HepG2 (cell line): ENCODE data around the gene SLC2A6. TPM values are rescaled to one million over a fixed set of nuclear protein-coding genes. Genes with fewer than 3 reads are reported as not detected.
A peak's percentile ranks its signal among the peaks of the same experiment; 100 is the strongest.

ENCODE experiments used
- ATAC-seq: fragments of 200-7000 bp; cut with Tn5 transposase; 3 replicates; pipeline ENCODE4 v1.9.1; 2020; ENCODE audit warnings: mild to moderate bottlenecking, moderate library complexity
- BruUV-seq: library from RNA; stranded (reverse); fragments of 400-500 nt; replicated peaks from 2 replicates; lab custom pipeline; 2021; lab: Mats Ljungman, UMichigan
- CTCF ChIA-PET: fragments of 300-600 bp; formaldehyde crosslinking; extraction: SDS; loops from one replicate; lab custom pipeline; 2021; ENCODE audit warnings: low total read pairs, inconsistent platforms, low intra/inter-chr PET ratio; lab: Yijun Ruan, JAX
- POLR2A ChIA-PET: fragments of 350-600 bp; sonication (Branson Sonifier 250); formaldehyde crosslinking; loops from one replicate; lab custom pipeline; 2020; ENCODE audit warnings: antibody characterized with exemption, inconsistent platforms; lab: Yijun Ruan, JAX
- DNase-seq: peaks from one replicate; pipeline ENCODE4 v3.0.0-alpha.2; 2015; ENCODE audit warnings: low spot score
- FAIRE-seq: peaks from 3 replicates; lab custom pipeline; 2011; peaks lifted over from hg19 to GRCh38; lab: Jason Lieb, UNC
- H2AFZ ChIP-seq: one replicate; pipeline ENCODE4 v1.6.1; 2011; ENCODE audit warnings: low read length, inconsistent platforms
- H3K27ac ChIP-seq: fragments of 300-600 bp; 3 replicates; pipeline ENCODE4 v1.8.0; 2011; ENCODE audit warnings: mixed run types, mild to moderate bottlenecking, mixed read lengths, low read length, inconsistent platforms; ENCODE audit not compliant: insufficient read depth; ENCODE audit errors: extremely low read length
- H3K27me3 ChIP-seq, 2 experiments: fragments of 200-600 bp in 1 of 2; 2 replicates in 1 of 2; 3 replicates in 1 of 2; pipeline versions ENCODE4 v1.6.0 to v1.8.0; 2011; ENCODE audit warnings: low read length in 2 of 2, mild to moderate bottlenecking in 2 of 2, moderate library complexity in 2 of 2, inconsistent platforms in 1 of 2; ENCODE audit not compliant: insufficient read depth in 2 of 2, control insufficient read depth in 1 of 2
- H3K36me3 ChIP-seq, 2 experiments: fragments of 200-600 bp in 1 of 2; replicated peaks in 1 of 2; 2 replicates in 1 of 2; 3 replicates in 1 of 2; pipeline versions ENCODE4 v1.5.1 to v1.8.0; 2011; ENCODE audit warnings: low read length in 2 of 2, inconsistent platforms in 1 of 2; ENCODE audit not compliant: insufficient read depth in 2 of 2, control insufficient read depth in 1 of 2
- H3K4me1 ChIP-seq: 2 replicates; pipeline ENCODE4 v1.5.1; 2012; ENCODE audit warnings: low read length, inconsistent platforms; ENCODE audit not compliant: insufficient read depth
- H3K4me2 ChIP-seq: 2 replicates; pipeline ENCODE4 v1.6.0; 2011; ENCODE audit warnings: low read depth, low read length, inconsistent platforms
- H3K4me3 ChIP-seq, 3 experiments: fragments of 200-600 bp in 1 of 3; sonication (generic), shearing (Covaris generic) in 1 of 3; replicated peaks in 1 of 3; 2 replicates each; pipeline ENCODE4 v1.5.1; 2011 to 2016; ENCODE audit warnings: low read length in 3 of 3, inconsistent platforms in 2 of 3, low read depth in 2 of 3, mild to moderate bottlenecking in 2 of 3, control low read depth in 1 of 3, mixed read lengths in 1 of 3; ENCODE audit not compliant: insufficient read depth in 1 of 3
- H3K79me2 ChIP-seq: one replicate; pipeline ENCODE4 v1.6.1; 2011; ENCODE audit warnings: low read length, inconsistent platforms; ENCODE audit not compliant: insufficient read depth
- H3K9ac ChIP-seq: 2 replicates; pipeline ENCODE4 v1.6.0; 2011; ENCODE audit warnings: mild to moderate bottlenecking, low read depth, low read length, inconsistent platforms; ENCODE audit not compliant: insufficient read depth
- H3K9me3 ChIP-seq: 2 replicates; pipeline ENCODE4 v1.5.1; 2012; ENCODE audit warnings: mild to moderate bottlenecking, low read length
- H4K20me1 ChIP-seq: 2 replicates; pipeline ENCODE4 v1.6.0; 2011; ENCODE audit warnings: inconsistent platforms, mild to moderate bottlenecking, low read length, moderate library complexity; ENCODE audit not compliant: insufficient read depth
- BRD4 ChIP-seq: sonication (generic); formaldehyde crosslinking; IDR thresholded peaks from 2 replicates; pipeline ENCODE4 v1.4.0; 2020; ENCODE audit warnings: missing genetic modification reagents
- FOXA1 ChIP-seq, 2 experiments: fragments of 450-650 bp in 1 of 2; sonication (generic) in 1 of 2; formaldehyde crosslinking in 1 of 2; IDR thresholded peaks; 2 replicates each; pipeline versions ENCODE4 v1.4.0 to v1.6.1; 2016 to 2020; ENCODE audit warnings: missing genetic modification reagents in 1 of 2
- HES4 ChIP-seq: sonication (generic); formaldehyde crosslinking; IDR thresholded peaks from 2 replicates; pipeline ENCODE4 v1.9.0; 2021; ENCODE audit warnings: mild to moderate bottlenecking, missing genetic modification reagents, borderline replicate concordance
- KDM4B ChIP-seq: sonication (generic); formaldehyde crosslinking; IDR thresholded peaks from 2 replicates; pipeline ENCODE4 v1.4.0; 2020; ENCODE audit warnings: missing genetic modification reagents
- KDM5A ChIP-seq: fragments of 200-600 bp; sonication (generic); IDR thresholded peaks from 2 replicates; pipeline ENCODE4 v1.7.0; 2018; ENCODE audit warnings: antibody characterized with exemption, mild to moderate bottlenecking, low read length, borderline replicate concordance
- KDM5B ChIP-seq: sonication (generic); formaldehyde crosslinking; IDR thresholded peaks from 2 replicates; pipeline ENCODE4 v1.4.0; 2020; ENCODE audit warnings: missing genetic modification reagents, mild to moderate bottlenecking, borderline replicate concordance
- LCORL ChIP-seq, 2 experiments: fragments of 450-650 bp in 1 of 2; sonication (generic) in 1 of 2; formaldehyde crosslinking in 1 of 2; IDR thresholded peaks; 2 replicates each; pipeline versions ENCODE4 v1.5.0 to v1.6.1; 2017 to 2020; ENCODE audit warnings: antibody characterized with exemption in 1 of 2, missing genetic modification reagents in 1 of 2
- MBNL3 ChIP-seq: fragments of 250-450 bp; sonication (Bioruptor Pico); conservative IDR thresholded peaks from 2 replicates; pipeline ENCODE4 v1.8.0; 2022; ENCODE audit warnings: mild to moderate bottlenecking, inconsistent platforms
- MNT ChIP-seq: fragments of 450-650 bp; IDR thresholded peaks from 2 replicates; pipeline ENCODE4 v1.6.1; 2016
- SATB2 ChIP-seq: sonication (generic); formaldehyde crosslinking; IDR thresholded peaks from 2 replicates; pipeline ENCODE4 v1.5.0; 2020; ENCODE audit warnings: missing genetic modification reagents
- SIN3A ChIP-seq: IDR thresholded peaks from 2 replicates; pipeline ENCODE4 v1.6.1; 2011; ENCODE audit warnings: low read depth, mild to moderate bottlenecking, control low read depth, low read length, borderline replicate concordance
- SNAI1 ChIP-seq: sonication (generic); formaldehyde crosslinking; IDR thresholded peaks from 2 replicates; pipeline ENCODE4 v1.5.0; 2020; ENCODE audit warnings: mild to moderate bottlenecking, missing genetic modification reagents, borderline replicate concordance
- SPEN ChIP-seq: sonication (generic); formaldehyde crosslinking; IDR thresholded peaks from 2 replicates; pipeline ENCODE4 v1.5.1; 2020; ENCODE audit warnings: low read depth, mild to moderate bottlenecking, missing genetic modification reagents
- SUZ12 ChIP-seq: fragments of 150-350 bp; IDR thresholded peaks from 2 replicates; pipeline ENCODE4 v1.6.1; 2014; ENCODE audit warnings: low read depth, low read length
- TOPORS ChIP-seq: sonication (generic); formaldehyde crosslinking; IDR thresholded peaks from 2 replicates; pipeline ENCODE4 v1.8.0; 2023; ENCODE audit warnings: mild to moderate bottlenecking, missing genetic modification reagents
- ZNF296 ChIP-seq: sonication (generic); formaldehyde crosslinking; conservative IDR thresholded peaks from 2 replicates; pipeline ENCODE4 v1.5.0; 2020; ENCODE audit warnings: mild to moderate bottlenecking, missing genetic modification reagents
- ZNF326 ChIP-seq: sonication (generic); formaldehyde crosslinking; IDR thresholded peaks from 2 replicates; pipeline ENCODE4 v1.4.0; 2020; ENCODE audit warnings: missing genetic modification reagents, borderline replicate concordance
- ZNF574 ChIP-seq: sonication (generic); formaldehyde crosslinking; IDR thresholded peaks from 2 replicates; pipeline ENCODE4 v1.4.0; 2020; ENCODE audit warnings: missing genetic modification reagents
- ZSCAN20 ChIP-seq: sonication (generic); formaldehyde crosslinking; IDR thresholded peaks from 2 replicates; pipeline ENCODE4 v1.4.0; 2020; ENCODE audit warnings: missing genetic modification reagents, mild to moderate bottlenecking, borderline replicate concordance
- WGBS: methylation state at CpG from one replicate; pipeline ENCODE4 v1.1.6; 2017; ENCODE audit warnings: low lambda C conversion rate; 5-methylcytosine and 5-hydroxymethylcytosine counted together
- in situ Hi-C: cut with HindIII; loops from 2 replicates; pipeline ENCODE4 v1.10.0; 2017; ENCODE audit warnings: low pct_unique_long_range_greater_than_20kb; ENCODE audit not compliant: extremely low pct_ligation_motif_present
- intact Hi-C: fragments of 100-400 bp; cut with micrococcal nuclease; formaldehyde crosslinking; loops from one replicate; pipeline ENCODE4 v1.10.0; 2022; ENCODE audit not compliant: unreplicated experiment
- polyA plus RNA-seq, 8 experiments: library from polyadenylated mRNA; depleted of rRNA in 3 of 8; stranded (reverse) in 7 of 8; unstranded in 1 of 8; fragments of >200 nt; fragmentation: Illumina TruSeq in 4 of 8; extraction: Trizol in 4 of 8; gene quantifications; 2 replicates each; pipeline versions ENCODE4 v1.2.1 to v1.2.3, GENCODE V29; 2011 to 2016; ENCODE audit warnings: low read depth in 4 of 8, missing spikeins in 1 of 8, mixed read lengths in 1 of 8; ENCODE audit not compliant: insufficient read depth in 1 of 8
- total RNA-seq, 5 experiments: library from RNA; depleted of rRNA; stranded (reverse); fragments of >200 nt; fragmentation: Illumina TruSeq; extraction: Trizol; gene quantifications; 2 replicates each; pipeline ENCODE4 v1.2.3, GENCODE V29; 2016; ENCODE audit warnings: low read depth in 1 of 5

Gene SLC2A6
- total and polyA plus RNA-seq, 2 of the 13 experiments (the other 11 are each of a cell fraction or from before 2014, with no cell fraction given), result 4.1 to 15.0 TPM

GRCh38 chr9:133511607-133512006 is 32.7 kb upstream of the SLC2A6 start:
- no peak overlapping the region for H3K4me2 ChIP-seq
- no peak for FAIRE-seq
- H3K79me2 ChIP-seq, result no peaks in the 10 kb centered on the region
- no peak overlapping the region for H3K9ac ChIP-seq
- WGBS, result 66% methylated on average over 10 of the region's 10 CpGs
- no peak for ATAC-seq
- no peak overlapping the region for H3K27ac ChIP-seq
- no peak for TF ChIP-seq MBNL3
- TF ChIP-seq KDM5B (CRISPR knock-in tag), result no peak
- TF ChIP-seq SNAI1 (CRISPR knock-in tag), result no peak
- no peak for TF ChIP-seq KDM4B (CRISPR knock-in tag)
- no peak for TF ChIP-seq ZNF574
- TF ChIP-seq KDM5A, result no peak
- no peak for TF ChIP-seq SUZ12
- no peak for TF ChIP-seq BRD4 (CRISPR knock-in tag)
- no peak for TF ChIP-seq TOPORS
- no peak for TF ChIP-seq ZNF326 (CRISPR knock-in tag)
- no peak for TF ChIP-seq SATB2 (CRISPR knock-in tag)
- no peak for TF ChIP-seq ZNF296 (CRISPR knock-in tag)
- 0 out of 2 replicates have a peak, but pooled peaks have one; percentile 12 for TF ChIP-seq LCORL (IDR thresholded peaks at IDR 0.05)
- no peak for TF ChIP-seq LCORL (CRISPR knock-in tag; IDR thresholded peaks at IDR 0.05)
- no peak for TF ChIP-seq SIN3A
- no peak for TF ChIP-seq HES4 (CRISPR knock-in tag)
- TF ChIP-seq FOXA1 (IDR thresholded peaks at IDR 0.05), result peak; percentile 4; the same call in 1 of the 2 replicates
- TF ChIP-seq FOXA1 (CRISPR knock-in tag; IDR thresholded peaks at IDR 0.05), result no peak
- no peak for TF ChIP-seq SPEN
- TF ChIP-seq ZSCAN20 (CRISPR knock-in tag), result no peak
- peak; percentile 96 for TF ChIP-seq MNT
- no peak for DNase-seq
- CTCF ChIA-PET, result no interaction called here
- H3K4me3 ChIP-seq, result no peak overlapping the region
- POLR2A ChIA-PET, result no interaction called here
- no peak overlapping the region for H2AFZ ChIP-seq
- H3K4me1 ChIP-seq, result peaks cover 60% of the 10 kb centered on the region
- H4K20me1 ChIP-seq, result no peaks in the 10 kb centered on the region
- no peaks in the 10 kb centered on the region for H3K36me3 ChIP-seq
- in situ Hi-C loops, result no loop called here
- H3K9me3 ChIP-seq, result no peaks in the 10 kb centered on the region
- BruUV-seq, result no TSS peak
- peaks cover 3 to 58% of the 10 kb centered on the region in 2 experiments; a peak in 3 of 5 replicates for H3K27me3 ChIP-seq
- intact Hi-C loops, result no loop called here
